GM18498 (cell line): ENCODE results near the gene DNAJB6.
A peak's percentile ranks its signal among the peaks of the same experiment; 100 is the strongest.

Source experiments
- ATAC-seq: cut with Tn5 transposase; IDR thresholded peaks from one replicate; pipeline ENCODE4 v1.9.1; 2021; ENCODE audit warnings: mild to moderate bottlenecking, moderate library complexity; ENCODE audit not compliant: unreplicated experiment

The DNAJB6 gene

DNA sequence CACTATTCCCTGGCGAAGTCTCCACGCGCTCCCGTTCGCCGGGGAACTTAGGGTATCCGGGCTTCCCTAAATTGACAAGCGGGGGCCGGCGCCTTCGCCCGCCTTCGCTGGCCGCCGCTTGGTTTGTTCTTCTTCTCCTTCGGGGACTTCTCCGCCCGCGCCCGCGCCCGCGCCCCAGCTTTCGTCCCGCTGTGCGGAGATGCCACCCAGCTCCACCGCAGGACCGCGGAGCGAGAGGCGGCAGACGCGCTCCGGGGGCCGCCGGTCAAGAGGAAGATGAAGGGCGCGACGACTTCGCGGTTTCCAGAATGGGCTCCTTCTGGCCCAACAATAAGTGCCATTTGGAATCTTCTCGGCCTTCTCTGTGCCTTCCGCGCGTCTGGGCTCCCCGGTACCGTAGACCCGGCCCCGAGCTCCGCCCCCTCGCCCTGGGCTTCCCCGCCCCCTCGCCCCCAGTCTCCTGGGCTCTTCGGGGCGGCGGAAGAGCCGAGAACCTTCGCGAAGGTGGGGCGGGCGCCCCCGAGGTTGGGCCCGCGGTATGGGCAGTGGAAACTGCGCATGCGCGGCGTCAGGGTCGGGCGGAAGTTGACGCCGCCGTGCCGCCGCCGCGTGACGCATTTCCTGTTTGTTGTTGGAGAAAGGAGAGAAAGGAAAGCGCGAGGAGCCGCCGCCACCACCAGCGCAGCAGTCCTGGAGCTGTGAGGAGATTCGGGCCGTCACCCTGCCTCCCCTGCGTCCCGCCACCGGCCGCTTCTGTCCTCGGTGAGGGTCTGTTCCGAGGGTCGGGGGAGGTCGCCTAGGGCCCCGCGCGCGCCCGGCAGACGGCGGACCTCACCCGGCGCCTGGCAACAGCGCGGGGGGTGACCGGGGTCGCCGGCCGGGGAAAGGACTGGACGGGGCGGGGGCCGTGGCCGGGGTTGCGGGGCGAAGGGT lies at the start of gene DNAJB6:
Gene DNAJB6, plus strand, starts transcription at position 622 of the 933 bp plus-strand sequence. CDS start 21,569 bp downstream, outside the sequence.
- peak; percentile 80 for ATAC-seq

DNA sequence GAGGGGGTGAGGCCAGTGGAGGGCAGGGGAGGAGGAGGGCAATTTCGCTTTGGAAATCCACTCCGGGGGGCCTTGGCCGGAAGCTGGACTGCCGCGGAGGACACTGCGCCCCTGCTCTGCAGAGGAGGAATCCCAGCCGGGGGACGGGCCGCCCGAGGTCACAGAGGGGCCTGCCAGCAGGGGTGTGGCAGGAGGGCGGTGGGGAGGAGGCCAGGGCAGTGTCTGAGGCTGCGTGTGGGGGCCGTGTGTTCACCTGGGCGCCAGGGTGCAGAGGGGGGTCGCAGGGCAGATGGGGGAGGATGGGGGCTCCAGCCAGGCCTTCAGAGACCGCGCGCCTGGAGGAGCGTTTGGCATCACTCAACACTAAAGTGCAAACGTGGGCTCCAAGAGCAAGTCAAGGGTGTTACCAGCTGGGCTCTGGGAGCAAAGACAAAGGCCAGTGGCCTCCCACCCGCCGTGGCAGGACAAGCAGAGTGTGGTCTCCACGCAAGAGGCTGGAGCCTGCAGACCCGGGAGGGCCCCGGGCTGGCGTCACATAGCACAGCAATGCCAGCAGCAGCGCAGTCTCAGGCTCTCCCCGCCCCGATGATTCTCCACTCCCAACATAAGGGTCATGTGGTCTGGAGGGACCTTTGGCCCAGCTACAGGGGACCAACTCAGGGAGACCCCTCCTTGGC lies 45.3 kb upstream of the DNAJB6 start:
- ATAC-seq, result no peak

DNA sequence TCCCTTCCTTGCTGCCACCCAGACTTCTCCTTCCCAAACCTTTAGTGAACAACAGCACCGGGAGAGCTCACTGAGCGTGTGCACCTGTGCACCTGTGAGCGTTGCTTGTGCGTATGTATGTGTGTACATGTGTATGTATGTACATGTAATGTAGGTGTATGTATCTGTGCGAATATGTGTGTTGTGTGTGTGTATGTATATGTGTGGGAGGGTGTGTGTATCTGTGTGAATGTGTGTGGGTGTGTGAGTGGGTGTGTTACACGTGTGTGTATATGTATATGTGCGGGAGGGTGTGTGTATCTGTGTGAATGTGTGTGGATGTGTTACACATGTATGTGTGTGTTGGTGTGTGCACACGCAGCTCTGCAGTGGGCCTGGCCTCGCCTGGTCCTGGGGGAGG lies 44.5 kb upstream of the DNAJB6 start:
- no peak for ATAC-seq

DNA sequence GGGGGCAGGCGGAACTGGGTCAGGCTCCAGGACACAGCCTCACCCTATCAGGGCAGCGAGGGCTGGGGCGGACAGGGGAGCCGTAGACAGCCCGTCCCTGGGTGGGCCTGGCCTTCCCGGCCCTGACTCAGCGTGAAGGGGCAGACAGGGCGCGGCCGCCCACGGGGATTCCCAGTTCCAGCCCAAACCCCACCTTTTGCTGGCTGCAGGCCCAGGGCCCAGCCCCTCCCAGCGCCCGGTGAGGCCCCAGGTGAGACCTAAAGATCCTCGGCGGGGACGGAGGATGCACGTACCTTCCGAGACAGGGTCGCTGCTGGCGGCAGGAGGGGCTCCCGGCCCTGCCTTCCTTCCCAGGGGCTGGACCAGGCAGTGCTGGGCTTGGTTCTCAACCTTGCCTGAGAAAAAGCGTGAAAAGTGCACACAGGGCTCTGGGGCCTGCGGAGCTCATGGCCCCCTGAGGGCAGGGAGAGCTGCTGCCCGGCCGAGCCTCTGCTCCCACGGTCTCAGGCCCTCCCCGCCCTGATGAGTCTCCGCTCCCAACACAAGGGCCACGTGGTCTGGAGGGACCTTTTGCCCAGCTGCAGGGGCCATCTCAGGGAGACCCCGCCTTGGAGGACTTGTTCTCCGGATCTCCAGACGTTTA lies 43.9 kb upstream of the DNAJB6 start:
- no peak for ATAC-seq

DNA sequence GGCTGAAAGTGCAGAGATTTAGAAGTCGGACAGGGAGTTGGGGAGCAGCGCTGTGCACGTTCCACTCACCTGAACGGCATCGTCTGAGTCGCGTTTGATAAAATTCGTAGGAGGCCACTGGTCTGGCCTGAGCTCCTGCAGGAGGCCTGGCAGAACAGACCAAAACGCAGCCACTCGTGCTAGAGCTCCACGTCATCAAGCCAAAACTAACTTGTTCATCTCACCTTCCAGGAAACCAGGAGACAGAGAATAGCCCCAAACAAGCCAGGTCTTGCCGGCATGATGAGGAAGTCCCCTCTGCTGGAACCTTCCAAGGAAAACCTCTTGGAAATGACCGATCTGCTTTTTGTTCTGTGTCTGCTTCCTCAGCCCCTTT lies 43.4 kb upstream of the DNAJB6 start:
- ATAC-seq, result no peak

DNA sequence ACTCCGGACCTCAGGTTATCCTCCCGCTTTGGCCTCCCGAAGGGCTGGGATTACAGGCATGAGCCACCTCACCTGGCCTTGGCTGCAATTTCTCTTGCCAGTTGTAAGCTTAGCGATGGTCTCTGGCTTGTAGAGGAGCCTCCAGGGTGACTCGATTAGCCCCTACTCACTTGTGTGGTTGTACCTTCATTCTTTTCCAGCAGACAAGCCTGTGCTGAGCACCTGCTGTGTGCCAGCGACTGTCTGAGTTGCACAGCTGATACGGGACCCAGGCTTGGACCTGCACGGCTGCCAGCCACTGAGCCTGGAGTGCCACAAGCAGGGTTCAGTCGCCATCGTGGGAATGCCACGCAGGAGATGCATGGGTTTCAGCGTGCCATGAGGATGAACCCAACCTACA lies 42.0 kb upstream of the DNAJB6 start:
- no peak for ATAC-seq

DNA sequence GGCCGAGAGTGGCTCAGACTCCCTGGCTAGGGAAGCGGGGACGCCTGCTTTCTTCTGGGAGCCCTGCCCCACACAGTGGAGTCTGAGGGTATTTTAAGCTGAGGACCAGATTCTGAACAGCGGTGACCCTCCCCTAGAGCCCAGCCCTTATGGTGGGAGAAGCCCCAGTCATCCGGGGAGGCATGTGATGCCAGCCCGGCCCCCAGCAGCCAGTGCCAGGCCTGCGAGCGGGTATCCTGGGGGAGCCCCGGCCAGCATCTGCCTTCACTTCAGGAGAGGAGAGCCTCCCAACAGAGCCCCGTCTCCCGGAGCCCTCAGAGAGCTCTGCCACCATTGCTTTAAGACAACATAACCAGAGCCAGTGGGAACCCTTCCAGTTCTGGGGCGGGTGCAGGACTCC lies 41.5 kb upstream of the DNAJB6 start:
- ATAC-seq, result no peak

DNA sequence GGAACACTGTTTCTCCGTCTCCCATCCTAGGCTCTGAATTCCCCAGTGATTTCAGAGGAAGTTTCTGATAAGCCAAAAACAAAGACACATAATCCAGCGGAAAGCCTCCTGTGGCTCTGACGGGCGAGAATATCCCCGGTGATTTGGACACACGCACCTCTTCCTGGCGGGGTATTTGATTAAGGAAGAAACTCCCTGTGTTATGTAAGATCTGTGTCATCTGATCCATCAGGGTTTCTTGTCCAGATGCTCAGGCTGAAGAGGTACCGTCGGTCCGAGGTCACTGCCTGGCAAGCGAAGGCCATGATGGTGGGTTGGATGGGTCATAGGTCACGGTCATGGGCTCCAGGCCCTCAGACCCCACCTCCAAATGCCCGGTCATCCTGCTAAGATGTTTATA lies 39.6 kb upstream of the DNAJB6 start:
- no peak for ATAC-seq

DNA sequence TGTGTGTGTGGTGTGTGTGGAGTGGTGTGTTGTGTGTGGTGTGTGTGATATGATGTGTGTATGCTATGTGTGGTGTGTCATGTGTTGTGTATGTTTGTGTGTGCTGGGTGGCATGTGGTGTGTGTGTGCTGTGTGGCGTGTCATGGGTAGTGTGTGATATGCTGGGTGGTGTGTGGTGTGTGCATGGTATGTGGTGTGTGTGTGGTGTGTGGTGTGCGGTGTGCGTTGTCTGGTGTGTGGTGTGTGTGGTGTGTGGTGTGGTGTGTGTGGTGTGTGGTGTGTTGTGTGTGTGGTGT lies 37.5 kb upstream of the DNAJB6 start:
- no peak for ATAC-seq

DNA sequence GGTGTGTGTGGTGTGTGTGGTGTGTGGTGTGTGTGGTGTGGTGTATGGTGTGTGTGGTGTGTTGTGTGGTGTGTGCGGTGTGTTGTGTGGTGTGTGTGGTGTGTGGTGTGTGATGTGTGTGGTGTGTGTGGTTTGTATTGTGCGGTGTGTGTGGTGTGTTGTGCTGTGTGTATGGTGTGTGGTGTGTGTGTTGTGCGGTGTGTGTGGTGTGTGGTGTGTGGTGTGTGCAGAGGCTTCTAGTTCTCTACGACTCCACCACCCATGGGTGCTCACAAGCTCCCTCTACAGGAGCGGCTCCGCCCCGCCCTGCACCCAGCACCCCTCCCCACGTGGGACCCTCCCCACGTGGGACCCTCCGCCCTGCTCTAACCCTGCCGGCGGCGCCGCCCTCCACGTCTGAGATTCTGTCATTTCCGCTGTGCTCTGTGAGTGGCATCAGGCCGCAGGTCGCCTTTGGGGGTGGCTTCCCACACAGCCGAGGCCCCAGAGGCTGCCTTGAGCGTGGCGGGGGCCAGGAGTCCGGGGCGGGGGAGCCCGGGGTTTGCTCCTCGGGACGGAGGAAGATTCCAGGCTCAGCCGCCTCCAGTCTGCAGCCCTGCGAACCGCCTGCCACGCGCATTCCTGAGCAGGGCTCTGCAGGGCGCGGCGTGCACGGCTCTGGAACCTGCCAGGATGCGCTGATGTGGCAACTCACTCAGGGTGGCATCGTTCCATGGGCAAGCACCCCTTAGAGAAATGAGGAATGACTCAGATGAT lies 37.0 kb upstream of the DNAJB6 start:
- ATAC-seq, result no peak

DNA sequence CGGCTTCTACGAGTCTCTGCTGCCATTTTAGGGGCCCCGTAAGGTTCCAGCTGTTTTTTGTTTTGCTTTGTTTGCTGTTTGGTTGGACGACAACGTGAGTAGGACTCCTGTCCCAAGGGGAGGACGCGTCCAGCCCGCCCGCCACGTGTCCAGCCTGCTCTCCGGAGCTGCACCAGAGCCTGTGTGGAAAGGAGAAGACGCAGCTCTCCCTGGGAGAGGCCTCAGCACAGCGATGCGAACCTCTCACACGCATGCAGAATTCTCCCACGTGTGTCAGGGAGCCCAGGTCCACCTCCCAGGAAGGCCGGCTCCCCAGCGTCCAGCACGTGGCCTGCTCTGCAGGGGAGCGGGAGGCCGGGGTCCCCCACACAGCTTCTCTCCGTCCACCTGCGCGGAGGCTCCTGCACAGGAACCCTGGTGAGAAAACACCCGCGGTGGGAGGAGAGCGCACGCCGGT lies 36.4 kb upstream of the DNAJB6 start:
- no peak for ATAC-seq

DNA sequence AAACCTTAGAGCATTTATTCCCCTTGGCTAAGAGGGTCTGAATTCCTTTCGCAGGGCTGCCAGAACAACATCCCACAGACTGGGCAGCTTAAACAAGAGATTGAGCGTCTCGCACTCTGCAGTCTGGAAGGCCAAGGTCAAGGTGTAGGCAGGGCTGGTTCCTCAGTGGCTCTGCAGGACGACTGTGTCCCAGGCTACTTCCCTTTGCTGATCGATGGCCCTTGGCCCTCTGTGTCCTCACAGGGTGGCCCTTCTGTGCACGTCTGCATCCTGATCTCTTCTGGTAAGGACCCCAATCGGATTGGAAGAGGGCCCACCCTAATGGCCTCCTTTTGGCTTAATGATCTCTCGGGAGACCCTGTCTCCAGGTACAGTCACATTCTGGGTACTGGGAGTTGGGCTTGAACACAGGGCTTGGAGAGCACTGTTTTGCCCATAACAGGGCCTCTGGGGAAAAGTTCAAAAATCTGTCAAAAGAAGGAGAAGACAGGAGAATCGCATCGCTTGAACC lies 35.1 kb upstream of the DNAJB6 start:
- ATAC-seq, result no peak

DNA sequence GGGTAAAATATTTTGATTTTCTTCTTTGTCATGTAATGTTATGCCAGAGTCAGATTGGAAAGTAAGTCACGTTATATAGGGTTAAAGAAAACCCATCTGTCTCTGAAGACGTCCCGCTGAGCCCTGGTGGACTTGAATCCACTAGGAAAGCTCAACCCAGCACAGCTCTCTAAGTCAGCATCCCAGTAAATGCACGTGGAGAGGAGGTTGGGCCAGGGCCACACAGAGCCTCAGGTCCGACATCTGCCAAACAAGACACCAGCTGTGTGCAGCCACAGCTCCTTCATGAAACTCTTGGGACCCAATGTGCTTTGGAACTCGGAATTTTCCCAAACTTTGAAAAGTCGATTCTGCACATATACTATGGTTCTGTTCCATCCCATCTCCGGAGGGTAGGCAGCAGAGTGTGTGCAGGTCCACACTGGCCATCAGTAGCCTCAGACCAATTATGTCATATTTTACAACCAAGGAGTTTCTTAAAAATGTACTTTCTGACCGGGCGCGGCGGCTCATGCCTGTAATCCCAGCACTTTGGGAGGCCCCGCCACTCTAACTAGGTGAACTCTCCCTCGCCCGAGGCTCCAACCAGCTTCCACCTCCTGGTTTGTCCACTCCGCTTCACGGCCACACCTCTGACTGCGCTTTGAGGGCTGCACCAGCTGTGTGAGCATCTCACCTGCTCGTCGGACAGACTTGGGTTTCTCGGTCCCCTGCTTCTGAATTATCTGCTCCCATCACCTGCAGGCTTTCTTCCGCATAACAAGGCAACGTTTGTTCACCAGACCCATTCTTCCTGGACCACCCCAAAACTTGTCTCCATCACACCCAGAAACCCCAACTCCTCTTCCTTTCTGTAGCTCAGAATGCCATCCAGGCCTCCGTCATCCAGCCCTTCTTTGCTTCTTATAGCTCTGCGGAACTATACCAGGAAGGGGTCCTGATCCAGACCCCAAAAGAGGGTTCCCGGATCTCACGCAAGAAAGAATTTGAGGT lies 29.7 kb upstream of the DNAJB6 start:
- ATAC-seq, result no peak

DNA sequence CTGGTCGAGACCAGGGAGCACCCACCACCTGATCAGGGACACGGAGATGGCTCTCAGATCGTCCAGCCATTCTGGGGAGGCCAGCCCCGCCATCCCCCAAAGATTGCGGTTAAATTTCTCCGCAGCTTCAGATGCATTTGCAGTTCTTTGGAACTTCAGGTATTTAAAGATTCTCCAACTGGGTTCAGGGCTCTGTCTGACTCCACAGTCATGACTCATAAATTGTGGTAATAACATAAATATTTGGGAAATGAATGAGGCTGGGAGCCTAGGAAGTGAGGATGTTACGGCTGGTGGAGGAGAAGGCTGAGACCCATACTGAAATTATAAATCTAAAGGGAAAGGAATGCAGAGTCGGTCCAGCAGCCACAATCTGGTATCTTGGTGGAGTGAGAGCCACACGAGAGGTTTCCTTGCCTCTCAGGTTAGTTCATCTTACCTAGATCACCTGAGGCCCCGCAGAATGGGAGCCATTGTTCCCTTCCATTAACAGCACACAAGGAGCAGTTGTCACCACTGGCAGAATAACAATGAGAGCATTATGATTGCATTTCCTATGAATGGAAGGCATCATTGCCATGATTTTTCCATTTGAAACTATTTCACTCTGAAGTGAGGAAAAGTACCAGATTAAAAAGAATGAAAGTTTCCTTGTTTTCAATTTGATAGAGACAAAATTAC lies 26.7 kb upstream of the DNAJB6 start:
- no peak for ATAC-seq

DNA sequence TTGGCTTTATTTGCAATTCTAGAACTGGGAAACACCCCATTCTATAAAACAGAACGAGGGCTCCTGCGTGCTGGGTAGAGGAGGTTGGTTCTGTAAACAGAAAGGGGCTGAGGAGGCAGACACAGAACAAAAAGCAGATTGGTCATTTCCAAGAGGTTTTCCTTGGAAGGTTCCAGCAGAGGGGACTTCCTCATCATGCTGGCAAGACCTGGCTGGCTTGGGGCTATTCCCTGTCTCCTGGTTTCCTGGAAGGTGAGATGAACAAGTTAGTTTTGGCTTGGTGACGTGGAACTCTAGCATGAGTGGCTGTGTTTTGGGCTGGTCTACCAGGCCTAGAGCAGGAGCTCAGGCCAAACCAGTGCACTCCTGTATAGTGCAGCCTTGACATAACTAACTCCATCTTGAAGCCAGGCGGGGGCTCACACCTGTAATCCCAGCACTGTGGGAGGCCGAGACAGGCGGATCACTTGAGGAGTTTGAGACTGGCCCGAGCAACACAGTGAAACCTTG lies 26.1 kb upstream of the DNAJB6 start:
- ATAC-seq, result no peak

DNA sequence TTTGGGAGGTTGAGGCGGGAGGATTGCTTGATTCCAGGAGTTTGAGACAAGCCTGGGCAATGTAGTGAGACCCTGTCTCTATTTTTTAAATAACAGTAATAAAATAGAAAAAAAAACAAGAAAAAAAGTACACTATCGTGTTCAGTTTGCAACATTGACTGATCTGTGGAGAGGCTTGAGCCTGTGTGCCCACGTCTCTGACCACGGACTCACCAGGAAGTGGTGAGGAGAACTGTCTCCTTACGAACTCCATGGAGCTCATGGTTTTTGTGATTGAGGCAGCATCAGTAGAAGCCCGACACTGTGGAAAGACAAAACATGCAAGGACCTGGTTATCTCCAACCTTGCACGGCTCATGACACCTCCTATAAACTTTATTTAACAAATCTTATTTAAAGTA lies 23.9 kb upstream of the DNAJB6 start:
- no peak for ATAC-seq

DNA sequence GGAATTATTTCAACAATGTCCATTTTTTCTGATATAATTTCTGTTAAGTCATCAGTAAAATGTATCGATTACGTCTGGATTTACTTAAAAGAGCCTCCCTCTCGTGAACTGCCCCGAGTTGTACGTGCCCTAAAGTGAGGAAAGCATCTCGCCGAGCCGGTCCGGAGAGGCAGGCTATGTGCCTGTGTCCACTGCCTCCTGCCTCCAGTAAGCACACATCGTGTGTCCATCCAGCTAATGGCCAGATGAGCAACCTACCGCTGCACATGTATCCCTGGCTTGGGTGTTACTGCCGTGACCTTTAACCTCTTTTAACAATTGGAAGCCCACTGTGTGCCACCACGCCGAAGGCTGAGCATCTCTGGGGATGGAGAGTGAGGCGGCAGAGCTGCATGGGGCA lies 23.2 kb upstream of the DNAJB6 start:
- no peak for ATAC-seq

DNA sequence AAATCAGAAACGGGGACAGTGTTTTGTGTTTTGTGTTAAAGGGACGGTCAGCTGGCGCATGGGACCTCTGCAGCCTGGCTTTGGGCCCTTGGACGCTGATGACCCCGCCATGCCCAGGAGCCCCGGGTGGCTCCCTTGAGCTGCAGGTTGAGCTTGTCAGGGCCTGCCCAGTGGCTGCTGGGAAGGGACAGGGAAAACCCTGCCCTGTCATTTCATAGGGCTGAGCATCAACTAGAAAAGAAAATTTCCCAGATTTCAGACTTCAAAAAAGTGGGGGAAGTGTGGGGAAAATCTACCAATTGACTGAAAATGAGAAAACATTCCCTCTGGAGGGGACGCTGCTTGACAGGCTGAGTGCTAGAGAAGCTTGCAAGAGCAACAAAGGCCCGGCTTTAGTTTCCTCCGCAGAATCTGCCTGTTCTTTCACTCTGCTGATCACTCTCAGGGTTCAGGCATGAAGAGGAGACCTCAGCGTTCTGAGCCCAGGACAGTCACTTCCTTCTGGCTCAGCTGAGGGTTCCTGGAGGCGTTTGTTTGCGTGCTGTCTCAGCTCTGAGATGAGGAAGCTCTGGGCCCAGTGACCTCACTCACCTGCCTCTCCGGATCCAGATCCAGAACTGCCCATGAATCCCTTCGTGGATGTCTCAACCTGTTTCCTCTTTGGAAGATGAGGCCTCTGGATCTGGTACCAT lies 18.6 kb upstream of the DNAJB6 start:
- ATAC-seq, result peak; percentile 76
